ENCODE data around the gene CADPS2.
"Not testable (repeated sequence)": the region's sequence is repeated elsewhere in the genome, so short reads cannot be mapped to it uniquely, and the experiment has no call there.

The CADPS2 gene

GRCh38 chr7:122702872-122703510, 183.3 kb downstream of the CADPS2 start, which contains the start of gene RNF148:
RNF148 (minus strand) TSS chr7:122702922; CDS start chr7:122702750, 172 bp downstream.
- DNase-seq, result no peak

- no peak for DNase-seq
Measured at GRCh38 chr7:122699017-122699416, 187.2 kb downstream of the CADPS2 start, which contains the start of gene RNF133. RNF133 (minus strand) TSS chr7:122699117; CDS start chr7:122698918, 199 bp downstream.

- DNase-seq, result no peak
Measured at GRCh38 chr7:122695816-122696215, 190.4 kb downstream of the CADPS2 start.

GRCh38 chr7:122694697-122695096, 191.6 kb downstream of the CADPS2 start:
- DNase-seq, result peak; percentile 35

GRCh38 chr7:122692769-122693309, 193.4 kb downstream of the CADPS2 start:
- no peak for DNase-seq

GRCh38 chr7:122691569-122692235, 194.6 kb downstream of the CADPS2 start:
- DNase-seq, result no peak

GRCh38 chr7:122689346-122690109, 196.7 kb downstream of the CADPS2 start:
- no peak for DNase-seq

- DNase-seq, result no peak
Measured at GRCh38 chr7:122688400-122688998, 197.8 kb downstream of the CADPS2 start.

GRCh38 chr7:122686360-122686878, 199.8 kb downstream of the CADPS2 start:
- DNase-seq, result no peak

- no peak for DNase-seq
Measured at GRCh38 chr7:122684504-122684903, 201.8 kb downstream of the CADPS2 start.

- no peak for DNase-seq
Measured at GRCh38 chr7:122682815-122683550, 203.3 kb downstream of the CADPS2 start.

GRCh38 chr7:122681186-122681585, 205.1 kb downstream of the CADPS2 start:
- not testable (repeated sequence) for DNase-seq

- no peak for DNase-seq
Measured at GRCh38 chr7:122679813-122680212, 206.4 kb downstream of the CADPS2 start.

- not testable (repeated sequence) for DNase-seq
Measured at GRCh38 chr7:122679269-122679709, 207.0 kb downstream of the CADPS2 start.

- no peak for DNase-seq
Measured at GRCh38 chr7:122677149-122677548, 209.1 kb downstream of the CADPS2 start.

- no peak for DNase-seq
Measured at GRCh38 chr7:122676466-122676865, 209.8 kb downstream of the CADPS2 start.

GRCh38 chr7:122675621-122676020, 210.6 kb downstream of the CADPS2 start:
- no peak for DNase-seq

GRCh38 chr7:122675011-122675410, 211.2 kb downstream of the CADPS2 start:
- no peak for DNase-seq

- DNase-seq, result no peak
Measured at GRCh38 chr7:122674502-122674901, 211.8 kb downstream of the CADPS2 start.

- DNase-seq, result no peak
Measured at GRCh38 chr7:122673951-122674350, 212.3 kb downstream of the CADPS2 start.

GRCh38 chr7:122672536-122672935, 213.7 kb downstream of the CADPS2 start:
- DNase-seq, result no peak

- DNase-seq, result no peak
Measured at GRCh38 chr7:122663733-122664132, 222.5 kb downstream of the CADPS2 start.

All from NCI-H2171 treated with DMSO at 0.1 percent for 48 hours (cell line).